Stomach (tissue), 19 donors: ENCODE data around the gene SPANXA1. TPM values are rescaled to one million over a fixed set of nuclear protein-coding genes. Genes with fewer than 3 reads are reported as not detected.
"Not testable (repeated sequence)": the region's sequence is repeated elsewhere in the genome, so short reads cannot be mapped to it uniquely, and the experiment has no call there.

ENCODE experiments used
- DNase-seq, 2 donors: peaks; one replicate each; pipeline versions ENCODE4 v3.0.0 to v3.0.0-alpha.2; 2013 to 2019
- H3K27ac ChIP-seq, 5 donors: fragments of 200-600 bp in 4 of 5; sonication (generic) in 4 of 5; one replicate each; pipeline ENCODE4 v1.5.1; 2013 to 2019; ENCODE audit warnings: mild to moderate bottlenecking in 1 of 5, moderate library complexity in 1 of 5
- H3K27me3 ChIP-seq, 3 donors: fragments of 200-600 bp; sonication (generic); one replicate each; pipeline ENCODE4 v1.5.1; 2017 to 2019; ENCODE audit warnings: mixed run types in 1 of 3
- H3K36me3 ChIP-seq, 4 donors: fragments of 200-600 bp; sonication (generic); 1 replicate in 3 of 4; 2 replicates in 1 of 4; pipeline ENCODE4 v1.5.1; 2016 to 2019
- H3K4me1 ChIP-seq, 4 donors: fragments of 200-600 bp; sonication (generic); one replicate each; pipeline ENCODE4 v1.5.1; 2016 to 2019
- H3K4me3 ChIP-seq, 4 donors: fragments of 200-600 bp; sonication (generic) in 3 of 4; one replicate each; pipeline ENCODE4 v1.5.1; 2016 to 2019; ENCODE audit warnings: mild to moderate bottlenecking in 1 of 4
- H3K9me3 ChIP-seq, 4 donors: fragments of 200-600 bp; sonication (generic); one replicate each; pipeline ENCODE4 v1.5.1; 2016 to 2019
- EP300 ChIP-seq: sonication (generic); formaldehyde crosslinking; IDR thresholded peaks from one replicate; pipeline ENCODE4 v1.6.1; 2017; ENCODE audit warnings: antibody characterized with exemption
- POLR2A ChIP-seq, 4 donors: fragments of 450-650 bp; IDR thresholded peaks; one replicate each; pipeline ENCODE4 v1.6.1; 2016; ENCODE audit warnings: antibody characterized with exemption in 4 of 4, control low read depth in 2 of 4, mild to moderate bottlenecking in 1 of 4, moderate library complexity in 1 of 4
- POLR2AphosphoS5 ChIP-seq, 3 donors: sonication (generic); formaldehyde crosslinking; IDR thresholded peaks; one replicate each; pipeline ENCODE4 v1.6.1; 2016; ENCODE audit warnings: antibody characterized with exemption in 3 of 3
- WGBS, 5 donors: extraction: QIAGEN DNeasy Blood & Tissue Kit in 3 of 5; methylation state at CpG; one replicate each; pipeline versions ENCODE4 v1.1.5 to v1.1.7; 2013 to 2018; 5-methylcytosine and 5-hydroxymethylcytosine counted together
- intact Hi-C: fragments of 100-400 bp; cut with DNase I; formaldehyde crosslinking; loops from one replicate; pipeline ENCODE4 v1.15.1; 2023; ENCODE audit warnings: low total_unique reads
- long read RNA-seq, 10 donors: transcript quantifications; one replicate each; lab custom pipeline, GENCODE V29; 2026
- polyA plus RNA-seq, 3 donors: library from polyadenylated mRNA; stranded (reverse); fragments of 200-250 nt; gene quantifications; one replicate each; pipeline ENCODE4 v1.2.3, GENCODE V29; 2013
- total RNA-seq, 5 donors: library from RNA; depleted of rRNA; stranded (reverse); fragments of >200 nt; gene quantifications; one replicate each; pipeline versions ENCODE4 v1.1.0 to v1.2.3, GENCODE V29; 2014 to 2016
- TF ChIP-seq, protein P1 (sequence below), 7 experiments: fragments of 450-650 bp in 4 of 7; fragments of 200-600 bp in 3 of 7; sonication (generic) in 3 of 7; IDR thresholded peaks; one replicate each; pipeline ENCODE4 v1.5.1; 2016 to 2019; ENCODE audit warnings: antibody characterized with exemption in 7 of 7, control low read depth in 2 of 7, mild to moderate bottlenecking in 1 of 7
- donor health status: healthy with polysubstance abuse.
- donor health status: Bipolar disorder and iron deficiency.
- donor health status: healthy.

Gene SPANXA1, protein sequence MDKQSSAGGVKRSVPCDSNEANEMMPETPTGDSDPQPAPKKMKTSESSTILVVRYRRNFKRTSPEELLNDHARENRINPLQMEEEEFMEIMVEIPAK
- total RNA-seq = not detected
- polyA plus RNA-seq = not detected
- long read RNA-seq, donor 1 = 0 reads
- long read RNA-seq, donor 2 = 0 reads
- long read RNA-seq, donor 3 = 0 reads
- long read RNA-seq, donor 4 = 0 reads
- long read RNA-seq, donor 5 = 0 reads
- long read RNA-seq, donor 6 = 0 reads
- long read RNA-seq, donor 7 = 0 reads
- long read RNA-seq, donor 8 = 0 reads
- long read RNA-seq, donor 9 = 0 reads
- long read RNA-seq, donor 10 = 0 reads

DNA sequence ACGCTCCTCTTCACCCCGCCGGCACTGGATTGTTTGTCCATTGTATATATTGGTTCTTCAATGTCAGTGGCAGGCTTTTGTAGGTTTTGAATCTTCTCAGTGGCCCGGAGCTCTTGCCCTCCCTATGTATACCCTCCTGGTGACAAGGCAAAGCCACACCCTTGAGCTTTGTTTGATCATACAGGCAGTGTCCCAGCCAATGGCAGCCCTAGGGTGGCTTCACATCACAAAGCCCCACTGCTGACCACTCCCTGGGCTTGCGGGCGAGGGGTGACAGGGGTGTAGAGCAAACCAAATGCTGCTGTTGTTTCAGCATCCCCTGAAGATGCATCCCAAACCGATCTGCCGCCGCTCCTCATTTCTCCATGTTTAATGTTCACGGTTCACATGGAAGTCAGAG, at the start of gene SPANXA1:
TSS of gene SPANXA1 (minus strand) at position 101 of the 400 bp plus-strand sequence. CDS start at position 41, 60 bp downstream.
- WGBS, 5 donors = no CpG with 5 or more reads among the region's 10 CpGs
- H3K4me1 ChIP-seq, H3K9me3 ChIP-seq, H3K36me3 ChIP-seq, intact Hi-C loops, H3K27me3 ChIP-seq, H3K4me3 ChIP-seq, DNase-seq, H3K27ac ChIP-seq: not testable (repeated sequence)

GRCh38 chrX:141632124-141632523, 47.6 kb upstream of the SPANXA1 start:
- Histone ChIP-seq H3K36me3 (no peaks in the 10 kb centered on the region), H3K4me1 (no peaks in the 10 kb centered on the region), H3K4me3 (no peak overlapping the region), H3K27me3 (no peaks in the 10 kb centered on the region), H3K9me3 (peaks cover 0 to 18% (median 0%) of the 10 kb centered on the region in 4 donors), H3K27ac (no peak overlapping the region)
- intact Hi-C loops = no loop called here
- no peak for DNase-seq
- TF ChIP-seq, protein P1, sequence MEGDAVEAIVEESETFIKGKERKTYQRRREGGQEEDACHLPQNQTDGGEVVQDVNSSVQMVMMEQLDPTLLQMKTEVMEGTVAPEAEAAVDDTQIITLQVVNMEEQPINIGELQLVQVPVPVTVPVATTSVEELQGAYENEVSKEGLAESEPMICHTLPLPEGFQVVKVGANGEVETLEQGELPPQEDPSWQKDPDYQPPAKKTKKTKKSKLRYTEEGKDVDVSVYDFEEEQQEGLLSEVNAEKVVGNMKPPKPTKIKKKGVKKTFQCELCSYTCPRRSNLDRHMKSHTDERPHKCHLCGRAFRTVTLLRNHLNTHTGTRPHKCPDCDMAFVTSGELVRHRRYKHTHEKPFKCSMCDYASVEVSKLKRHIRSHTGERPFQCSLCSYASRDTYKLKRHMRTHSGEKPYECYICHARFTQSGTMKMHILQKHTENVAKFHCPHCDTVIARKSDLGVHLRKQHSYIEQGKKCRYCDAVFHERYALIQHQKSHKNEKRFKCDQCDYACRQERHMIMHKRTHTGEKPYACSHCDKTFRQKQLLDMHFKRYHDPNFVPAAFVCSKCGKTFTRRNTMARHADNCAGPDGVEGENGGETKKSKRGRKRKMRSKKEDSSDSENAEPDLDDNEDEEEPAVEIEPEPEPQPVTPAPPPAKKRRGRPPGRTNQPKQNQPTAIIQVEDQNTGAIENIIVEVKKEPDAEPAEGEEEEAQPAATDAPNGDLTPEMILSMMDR (IDR thresholded peaks at IDR 0.05) = no peak
- TF ChIP-seq POLR2A (IDR thresholded peaks at IDR 0.05) = no peak
- no peak for TF ChIP-seq EP300
- TF ChIP-seq POLR2AphosphoS5 (IDR thresholded peaks at IDR 0.05) = no peak

GRCh38 chrX:141619336-141619735, 34.8 kb upstream of the SPANXA1 start:
- Histone ChIP-seq H3K27ac (no peak overlapping the region), H3K36me3 (no peaks in the 10 kb centered on the region), H3K4me1 (no peaks in the 10 kb centered on the region), H3K9me3 (no peaks in the 10 kb centered on the region), H3K4me3 (no peak overlapping the region), H3K27me3 (no peaks in the 10 kb centered on the region)
- no peak for DNase-seq
- 58 to 77% (median 74%) methylated on average over 2 of the region's 2 CpGs for WGBS, 5 donors
- TF ChIP-seq POLR2AphosphoS5 (IDR thresholded peaks at IDR 0.05) = no peak
- TF ChIP-seq EP300 = no peak
- TF ChIP-seq POLR2A (IDR thresholded peaks at IDR 0.05) = no peak
- TF ChIP-seq, protein P1 (IDR thresholded peaks at IDR 0.05) = no peak
- intact Hi-C loops = no loop called here

DNA sequence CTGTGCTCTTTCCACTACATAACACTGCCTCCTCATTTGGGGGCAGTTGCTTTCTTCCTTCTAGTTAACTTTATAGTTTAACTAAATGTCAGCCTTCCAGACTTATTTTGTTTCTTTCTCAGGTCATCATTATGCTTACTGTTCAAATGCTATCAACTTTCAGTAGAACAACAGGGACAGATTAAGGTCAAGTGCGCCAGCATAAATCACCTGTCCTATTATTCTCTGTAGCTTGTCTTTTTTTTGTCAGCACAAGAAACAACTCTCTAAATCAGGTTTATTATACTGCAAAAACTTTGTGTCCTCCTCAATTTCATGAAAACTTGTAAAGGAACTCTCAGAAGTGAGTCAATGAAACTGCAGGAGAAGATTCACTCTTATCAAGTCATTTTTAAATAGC, 24.6 kb upstream of the SPANXA1 start:
- Histone ChIP-seq H3K36me3 (no peaks in the 10 kb centered on the region), H3K4me1 (no peaks in the 10 kb centered on the region), H3K4me3 (no peak overlapping the region), H3K27me3 (no peaks in the 10 kb centered on the region), H3K27ac (no peak overlapping the region), H3K9me3 (no peaks in the 10 kb centered on the region)
- intact Hi-C loops = no loop called here
- 91 to 100% (median 96%) methylated on average over 1 of the region's 1 CpG for WGBS, 5 donors
- TF ChIP-seq, protein P1 (IDR thresholded peaks at IDR 0.05) = no peak
- TF ChIP-seq POLR2AphosphoS5 (IDR thresholded peaks at IDR 0.05) (no peak), POLR2A (IDR thresholded peaks at IDR 0.05) (no peak), EP300 (no peak)
- DNase-seq = no peak

GRCh38 chrX:141589408-141589807, 4.9 kb upstream of the SPANXA1 start, which contains the start of gene SPANXA2:
Gene SPANXA2 (plus strand): TSS chrX:141589708. CDS start chrX:141589768, 60 bp downstream.
- H3K27ac ChIP-seq, H3K9me3 ChIP-seq, H3K4me1 ChIP-seq, H3K36me3 ChIP-seq, H3K27me3 ChIP-seq, intact Hi-C loops, H3K4me3 ChIP-seq, DNase-seq: not testable (repeated sequence)
- no CpG with 5 or more reads among the region's 10 CpGs for WGBS, 5 donors

DNA sequence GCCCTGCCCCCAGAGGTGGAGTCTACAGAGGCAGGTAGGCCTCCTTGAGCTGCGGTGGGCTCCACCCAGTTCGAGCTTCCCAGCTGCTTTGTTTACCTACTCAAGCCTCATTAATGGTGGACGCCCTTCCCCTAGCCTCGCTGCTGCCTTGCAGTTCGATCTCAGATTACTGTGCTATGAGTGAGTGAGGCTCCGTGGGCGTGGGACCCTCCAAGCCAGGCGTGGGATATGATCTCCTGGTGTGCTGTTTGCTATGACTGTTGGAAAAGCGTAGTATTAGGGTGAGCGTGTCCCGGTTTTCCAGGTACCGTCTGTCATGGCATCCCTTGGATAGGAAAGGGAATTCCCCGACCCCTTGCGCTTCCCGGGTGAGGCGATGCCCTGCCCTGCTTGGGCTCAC, 42.0 kb downstream of the SPANXA1 start:
- WGBS, 5 donors = 71 to 100% (median 83%) methylated on average over 3 to 6 of the region's 16 CpGs; no CpG with 5 or more reads in 1 of the 5 donors
- H3K9me3 ChIP-seq, DNase-seq, H3K27me3 ChIP-seq, H3K36me3 ChIP-seq, intact Hi-C loops, H3K4me1 ChIP-seq, H3K4me3 ChIP-seq, H3K27ac ChIP-seq: not testable (repeated sequence)
